OCI-LY3 (cell line): ENCODE results near the gene GLRX2.

Experiments used
- CTCF ChIP-seq: fragments of 200-600, 300-600 bp; sonication (generic); IDR thresholded peaks from 2 replicates; pipeline ENCODE4 v1.5.1; 2014; ENCODE audit warnings: antibody characterized with exemption, low read length, low read depth
- EZH2phosphoT487 ChIP-seq: fragments of 200-600 bp; shearing (Covaris generic); IDR thresholded peaks from 2 replicates; pipeline ENCODE4 v1.6.1; 2018; ENCODE audit warnings: antibody characterized with exemption, mixed run types, low read depth

GRCh38 chr1:193058529-193059281 lies 46.5 kb downstream of the GLRX2 start:
- no peak for TF ChIP-seq CTCF
- no peak for TF ChIP-seq EZH2phosphoT487
